ENCODE results near the gene CSKMT.
A peak's percentile ranks its signal among the peaks of the same experiment; 100 is the strongest.

Gene CSKMT

DNA sequence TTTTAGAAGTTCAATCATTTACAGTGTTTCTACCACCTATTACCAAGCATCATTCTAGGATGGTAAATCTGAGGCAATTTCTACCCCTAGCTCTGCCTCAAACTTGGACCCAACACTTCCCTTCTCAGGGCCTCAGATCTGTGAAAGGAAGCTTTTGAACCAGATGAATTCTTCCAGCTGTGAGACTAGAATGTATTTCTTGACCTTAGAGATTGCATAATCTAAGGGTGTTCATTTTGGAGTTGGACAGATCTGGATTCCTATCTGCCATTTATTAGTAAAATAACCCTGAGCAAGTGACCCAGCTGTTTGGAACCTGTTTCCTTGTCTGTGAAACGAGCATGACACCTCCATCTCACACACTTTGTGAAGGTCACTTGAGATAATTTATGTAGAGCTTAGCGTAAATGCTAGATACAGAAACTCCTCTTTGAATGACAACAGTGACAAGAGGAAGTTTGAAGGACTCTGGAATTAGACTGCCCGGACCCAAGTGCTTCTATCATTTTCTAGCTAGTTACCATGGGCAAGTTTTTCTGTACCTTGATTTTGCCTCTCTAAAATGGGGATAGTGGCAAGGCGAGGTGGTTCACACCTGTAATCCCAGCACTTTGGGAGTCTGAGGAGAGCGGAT is 8.2 kb upstream of the CSKMT start:
- no peak overlapping the region for H3K4me3 ChIP-seq (ENCODE audit: low read depth, low read length)
- no peak for DNase-seq (ENCODE audit: low read depth)

DNA sequence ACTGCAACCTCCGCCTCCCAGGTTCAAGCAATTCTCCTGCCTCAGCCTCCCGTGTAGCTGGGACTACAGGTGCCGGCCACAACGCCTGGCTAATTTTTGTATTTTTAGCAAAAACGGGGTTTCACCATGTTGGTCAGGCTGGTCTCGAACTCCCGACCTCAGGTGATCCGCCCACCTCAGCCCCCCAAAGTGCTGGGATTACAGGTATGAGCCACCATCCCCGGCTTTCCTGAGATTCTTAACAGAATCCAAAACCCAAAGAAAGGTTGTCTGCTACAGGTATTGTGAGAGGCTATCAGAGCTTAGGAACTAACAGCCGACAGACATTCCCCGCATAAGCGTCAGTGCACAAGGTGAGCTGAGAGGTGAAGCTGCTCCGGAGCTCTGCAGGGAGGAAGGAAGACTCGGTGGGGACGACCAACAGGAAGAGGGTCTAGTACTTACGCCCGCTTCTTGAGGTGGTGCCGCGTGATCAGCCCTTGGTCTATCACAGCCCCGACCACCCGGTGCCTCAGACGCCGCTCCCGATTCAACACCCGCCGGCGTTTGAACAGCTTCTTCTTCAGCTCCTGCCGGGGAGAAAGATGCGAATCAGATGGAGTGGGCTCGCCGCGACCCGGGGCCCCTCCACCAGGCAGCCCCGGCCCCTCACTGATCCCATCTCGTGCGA is 572 bp upstream of the CSKMT start:
- DNase-seq (ENCODE audit: low read depth): no peak
- TF ChIP-seq, protein P1, sequence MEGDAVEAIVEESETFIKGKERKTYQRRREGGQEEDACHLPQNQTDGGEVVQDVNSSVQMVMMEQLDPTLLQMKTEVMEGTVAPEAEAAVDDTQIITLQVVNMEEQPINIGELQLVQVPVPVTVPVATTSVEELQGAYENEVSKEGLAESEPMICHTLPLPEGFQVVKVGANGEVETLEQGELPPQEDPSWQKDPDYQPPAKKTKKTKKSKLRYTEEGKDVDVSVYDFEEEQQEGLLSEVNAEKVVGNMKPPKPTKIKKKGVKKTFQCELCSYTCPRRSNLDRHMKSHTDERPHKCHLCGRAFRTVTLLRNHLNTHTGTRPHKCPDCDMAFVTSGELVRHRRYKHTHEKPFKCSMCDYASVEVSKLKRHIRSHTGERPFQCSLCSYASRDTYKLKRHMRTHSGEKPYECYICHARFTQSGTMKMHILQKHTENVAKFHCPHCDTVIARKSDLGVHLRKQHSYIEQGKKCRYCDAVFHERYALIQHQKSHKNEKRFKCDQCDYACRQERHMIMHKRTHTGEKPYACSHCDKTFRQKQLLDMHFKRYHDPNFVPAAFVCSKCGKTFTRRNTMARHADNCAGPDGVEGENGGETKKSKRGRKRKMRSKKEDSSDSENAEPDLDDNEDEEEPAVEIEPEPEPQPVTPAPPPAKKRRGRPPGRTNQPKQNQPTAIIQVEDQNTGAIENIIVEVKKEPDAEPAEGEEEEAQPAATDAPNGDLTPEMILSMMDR (IDR thresholded peaks at IDR 0.05; ENCODE audit: control insufficient read depth, extremely low read depth, insufficient read depth): no peak
- peak overlapping the region; percentile 97 for H3K4me3 ChIP-seq (ENCODE audit: low read depth, low read length)

More for the DNA sequence above, 8.2 kb upstream of the CSKMT start:
- TF ChIP-seq, protein P1 (IDR thresholded peaks at IDR 0.05; ENCODE audit: control insufficient read depth, extremely low read depth, insufficient read depth): no peak

DNA sequence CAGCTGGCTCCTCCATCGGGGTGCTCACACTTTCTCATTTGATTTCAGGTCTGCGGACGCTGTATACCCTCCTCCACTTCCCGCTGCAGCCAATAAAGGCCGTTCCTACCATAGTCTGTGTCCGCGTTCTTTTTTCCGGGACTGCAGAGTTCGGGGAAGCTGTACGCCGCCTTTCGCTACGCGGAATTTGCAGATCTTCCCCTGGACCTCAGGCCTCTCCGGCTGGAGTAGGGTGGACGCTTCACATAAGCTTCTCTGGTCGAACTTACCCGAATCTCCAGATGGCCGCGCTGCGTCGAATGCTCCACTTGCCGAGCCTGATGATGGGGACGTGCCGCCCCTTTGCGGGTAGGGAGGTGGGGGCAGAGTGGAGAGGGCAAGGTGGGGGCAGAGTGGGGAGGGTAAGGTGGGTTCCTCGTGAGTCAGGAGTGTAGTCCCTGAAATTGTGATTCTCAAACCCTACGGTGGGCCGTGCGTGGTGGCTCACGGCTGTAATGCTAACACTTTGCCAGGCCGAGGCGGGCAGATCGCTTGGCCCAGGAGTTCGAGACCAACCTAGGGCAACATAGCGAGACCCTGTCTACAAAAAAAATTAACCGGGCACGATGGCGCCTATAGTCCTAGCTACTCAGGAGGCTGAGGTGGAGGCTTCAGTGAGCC is 617 bp downstream of the CSKMT start:
- no peak for DNase-seq (ENCODE audit: low read depth)
- TF ChIP-seq, protein P1 (IDR thresholded peaks at IDR 0.05; ENCODE audit: control insufficient read depth, extremely low read depth, insufficient read depth): no peak
- H3K4me3 ChIP-seq (ENCODE audit: low read depth, low read length): peak overlapping the region; percentile 97

DNA sequence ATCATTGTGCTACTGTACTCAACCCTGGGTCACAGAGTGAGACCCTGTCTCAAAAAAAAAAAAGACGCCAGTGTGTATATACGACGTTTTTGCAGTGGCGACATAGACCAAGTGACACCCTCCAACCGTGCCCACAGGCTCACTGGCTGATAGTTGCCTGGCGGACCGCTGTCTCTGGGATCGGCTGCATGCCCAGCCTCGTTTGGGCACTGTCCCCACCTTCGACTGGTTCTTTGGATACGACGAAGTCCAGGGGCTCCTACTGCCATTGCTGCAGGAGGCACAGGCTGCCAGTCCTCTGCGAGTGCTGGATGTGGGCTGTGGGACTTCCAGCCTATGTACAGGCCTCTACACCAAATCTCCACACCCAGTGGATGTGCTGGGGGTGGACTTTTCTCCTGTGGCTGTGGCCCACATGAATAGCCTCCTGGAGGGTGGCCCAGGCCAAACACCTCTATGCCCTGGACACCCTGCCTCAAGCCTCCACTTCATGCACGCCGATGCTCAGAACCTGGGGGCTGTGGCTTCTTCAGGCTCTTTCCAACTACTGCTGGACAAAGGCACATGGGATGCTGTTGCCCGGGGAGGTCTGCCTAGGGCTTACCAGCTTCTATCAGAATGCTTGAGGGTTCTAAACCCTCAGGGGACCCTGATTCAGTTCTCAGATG is 1.3 kb downstream of the CSKMT start:
- no peak for DNase-seq (ENCODE audit: low read depth)
- TF ChIP-seq, protein P1 (IDR thresholded peaks at IDR 0.05; ENCODE audit: control insufficient read depth, extremely low read depth, insufficient read depth): no peak
- peak overlapping the region; percentile 97 for H3K4me3 ChIP-seq (ENCODE audit: low read depth, low read length)

DNA sequence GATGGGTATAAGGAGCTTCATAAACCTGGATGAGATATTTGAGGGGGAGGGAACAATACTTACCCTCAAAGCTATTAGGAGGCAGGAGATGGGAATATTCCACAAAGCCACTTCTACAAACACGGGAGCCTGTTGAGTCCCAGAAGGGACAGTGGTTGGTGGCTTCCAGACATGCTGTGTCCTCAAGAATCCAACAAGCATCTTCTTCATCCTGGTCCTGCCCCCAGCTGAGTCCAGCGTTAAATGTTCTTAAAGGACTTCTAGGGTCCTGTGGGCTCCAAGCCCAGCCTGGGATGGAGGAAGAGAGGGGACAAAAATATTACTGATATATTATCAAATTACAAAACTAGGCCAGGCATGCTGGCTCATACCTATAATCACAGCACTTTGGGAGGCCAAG is 2.3 kb downstream of the CSKMT start:
- no peak overlapping the region for H3K4me3 ChIP-seq (ENCODE audit: low read depth, low read length)
- TF ChIP-seq, protein P1 (IDR thresholded peaks at IDR 0.05; ENCODE audit: control insufficient read depth, extremely low read depth, insufficient read depth): no peak
- DNase-seq (ENCODE audit: low read depth): no peak

DNA sequence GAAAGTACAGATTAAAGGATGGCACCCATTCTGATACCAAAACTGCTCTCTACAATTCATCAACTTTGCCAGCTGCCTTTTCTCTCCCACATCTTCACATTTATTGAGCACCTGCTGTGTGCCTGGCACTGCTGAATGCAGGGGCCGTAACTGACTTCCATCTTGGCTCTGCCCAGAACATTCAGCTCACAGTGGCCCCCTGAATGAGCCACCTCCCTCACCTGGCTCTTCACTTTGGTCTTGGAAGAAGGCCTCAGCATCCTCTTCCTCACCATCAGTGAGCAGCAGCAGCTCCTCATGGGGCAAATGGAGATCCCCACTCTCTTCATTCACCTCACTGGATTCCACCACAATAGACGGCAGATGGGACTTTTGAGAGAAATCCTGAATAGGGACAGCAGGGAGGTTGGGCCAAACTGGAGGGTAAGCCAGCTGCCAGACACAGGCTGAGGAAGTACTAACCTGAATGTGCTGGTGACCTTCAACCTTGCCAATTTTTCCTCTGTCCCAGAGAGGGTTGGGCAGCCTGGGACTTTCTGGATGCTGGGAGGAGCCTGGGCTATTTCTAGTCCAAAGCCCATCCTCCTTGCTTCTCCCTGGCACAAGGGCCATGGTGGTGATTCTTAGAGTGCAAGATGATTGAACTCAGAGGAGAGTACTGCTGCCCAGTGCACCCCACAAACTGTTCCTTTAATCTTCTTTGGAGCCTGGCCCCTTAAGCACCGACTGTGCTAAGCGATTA is 4.5 kb downstream of the CSKMT start:
- peak; percentile 71 for DNase-seq (ENCODE audit: low read depth)
- H3K4me3 ChIP-seq (ENCODE audit: low read depth, low read length): no peak overlapping the region
- TF ChIP-seq, protein P1 (IDR thresholded peaks at IDR 0.05; ENCODE audit: control insufficient read depth, extremely low read depth, insufficient read depth): no peak

All from LNCaP clone FGC (cell line).